VCaP (cell line): ENCODE measurements around the gene TAGLN2.

Source experiments
- H3K27ac ChIP-seq: fragments of 450-650 bp; 2 replicates; pipeline ENCODE4 v1.5.1; 2017
- TF ChIP-seq, protein P1 (sequence below): fragments of 450-650 bp; conservative IDR thresholded peaks from 2 replicates; pipeline ENCODE4 v1.5.1; 2017; ENCODE audit warnings: mild to moderate bottlenecking, moderate library complexity

Gene TAGLN2

DNA sequence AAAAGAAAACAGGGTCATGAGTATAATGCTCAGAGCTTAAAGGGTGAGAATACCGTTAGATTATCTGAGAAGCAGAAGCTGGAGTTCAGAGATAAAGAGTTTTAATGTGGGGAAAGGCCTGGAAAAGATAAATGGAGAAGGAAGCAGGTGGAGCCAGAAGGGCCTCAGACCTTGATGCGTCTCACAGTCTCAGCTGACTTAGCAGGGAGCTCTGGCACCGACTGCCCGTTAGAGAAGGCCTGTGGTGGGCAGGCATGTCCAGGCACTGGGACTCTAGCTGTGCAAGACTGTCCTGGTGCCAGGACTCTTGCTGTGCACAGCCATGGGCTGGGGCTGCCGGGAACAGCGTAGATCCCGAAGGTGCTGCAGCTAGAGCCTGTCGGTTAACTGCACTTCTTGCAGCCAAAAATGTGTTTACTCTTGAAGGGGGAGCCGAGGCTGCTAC, 32.5 kb upstream of the TAGLN2 start:
- H3K27ac ChIP-seq: peak overlapping the region; percentile 81
- TF ChIP-seq, protein P1, sequence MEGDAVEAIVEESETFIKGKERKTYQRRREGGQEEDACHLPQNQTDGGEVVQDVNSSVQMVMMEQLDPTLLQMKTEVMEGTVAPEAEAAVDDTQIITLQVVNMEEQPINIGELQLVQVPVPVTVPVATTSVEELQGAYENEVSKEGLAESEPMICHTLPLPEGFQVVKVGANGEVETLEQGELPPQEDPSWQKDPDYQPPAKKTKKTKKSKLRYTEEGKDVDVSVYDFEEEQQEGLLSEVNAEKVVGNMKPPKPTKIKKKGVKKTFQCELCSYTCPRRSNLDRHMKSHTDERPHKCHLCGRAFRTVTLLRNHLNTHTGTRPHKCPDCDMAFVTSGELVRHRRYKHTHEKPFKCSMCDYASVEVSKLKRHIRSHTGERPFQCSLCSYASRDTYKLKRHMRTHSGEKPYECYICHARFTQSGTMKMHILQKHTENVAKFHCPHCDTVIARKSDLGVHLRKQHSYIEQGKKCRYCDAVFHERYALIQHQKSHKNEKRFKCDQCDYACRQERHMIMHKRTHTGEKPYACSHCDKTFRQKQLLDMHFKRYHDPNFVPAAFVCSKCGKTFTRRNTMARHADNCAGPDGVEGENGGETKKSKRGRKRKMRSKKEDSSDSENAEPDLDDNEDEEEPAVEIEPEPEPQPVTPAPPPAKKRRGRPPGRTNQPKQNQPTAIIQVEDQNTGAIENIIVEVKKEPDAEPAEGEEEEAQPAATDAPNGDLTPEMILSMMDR: no peak

DNA sequence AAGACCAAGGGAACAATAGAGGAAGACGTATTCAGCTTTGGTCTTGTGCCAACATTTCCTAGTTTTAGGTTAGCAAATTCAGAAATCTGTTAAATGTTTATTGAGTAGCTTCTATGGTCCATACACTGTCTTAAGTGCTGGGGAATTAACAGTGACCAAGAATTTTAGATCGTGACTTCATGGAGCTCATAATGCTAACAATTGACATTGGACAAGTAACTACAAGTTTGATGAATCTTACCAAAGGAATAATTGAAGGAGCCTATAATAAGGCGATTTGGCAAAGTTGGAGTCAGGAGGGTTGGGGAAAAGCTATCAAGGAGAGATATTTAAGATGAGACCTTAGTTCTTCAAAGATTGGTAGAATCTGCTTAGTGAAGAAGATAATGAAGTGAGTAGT, 30.1 kb upstream of the TAGLN2 start:
- TF ChIP-seq, protein P1: no peak
- H3K27ac ChIP-seq: no peak overlapping the region

DNA sequence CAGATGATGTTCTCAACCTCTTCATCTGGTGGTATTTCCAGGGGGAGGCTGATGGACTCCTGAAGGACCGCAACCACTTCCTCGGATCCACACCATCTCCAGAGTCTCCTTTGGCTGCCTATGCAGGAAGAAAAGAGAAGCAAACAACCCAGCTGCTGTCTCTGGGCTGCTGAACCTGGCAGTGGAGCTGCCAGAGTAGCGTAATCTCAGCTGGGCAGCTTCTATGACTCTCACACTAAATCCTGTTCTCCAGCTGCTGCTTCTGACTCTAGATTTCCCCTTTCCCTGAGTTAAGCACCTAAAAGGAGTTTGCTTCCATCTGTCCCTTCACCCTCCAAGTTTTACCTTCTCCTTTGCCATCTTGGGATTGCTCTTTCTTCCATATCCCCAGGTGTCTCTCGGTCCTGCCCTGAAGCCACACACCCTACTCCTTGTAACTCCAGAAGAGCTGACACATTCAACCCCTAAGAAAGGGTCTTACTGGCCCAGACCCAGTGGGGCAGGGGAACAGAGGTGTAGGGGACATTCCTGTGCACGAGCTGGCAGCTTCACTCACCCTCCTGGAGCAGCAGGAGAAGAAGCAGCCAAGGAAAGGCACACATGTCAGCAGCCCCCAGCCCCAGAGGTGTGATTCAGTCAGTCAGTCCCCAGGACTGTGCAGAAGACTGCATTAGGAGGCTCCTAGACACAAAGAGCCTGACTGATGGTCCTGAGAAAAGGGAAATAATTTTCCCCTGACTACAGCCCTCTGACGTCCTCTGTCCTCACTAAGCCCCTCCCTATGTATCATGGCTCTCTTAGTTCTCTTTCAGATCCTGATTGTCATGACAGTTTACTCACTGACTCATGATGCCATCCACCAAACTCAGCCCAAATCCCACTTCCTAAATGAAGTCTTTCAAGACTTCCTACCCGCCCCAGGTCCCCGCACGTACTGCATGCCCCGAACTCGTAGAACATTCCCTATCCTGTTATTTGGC, 28.5 kb upstream of the TAGLN2 start, which contains the start of gene SLAMF9:
Gene SLAMF9, minus strand, starts transcription at position 702 of the 980 bp plus-strand sequence. Its CDS starts 100 bp downstream, at position 602.
- H3K27ac ChIP-seq: no peak within 1 kb of the TSS
- TF ChIP-seq, protein P1: no peak

DNA sequence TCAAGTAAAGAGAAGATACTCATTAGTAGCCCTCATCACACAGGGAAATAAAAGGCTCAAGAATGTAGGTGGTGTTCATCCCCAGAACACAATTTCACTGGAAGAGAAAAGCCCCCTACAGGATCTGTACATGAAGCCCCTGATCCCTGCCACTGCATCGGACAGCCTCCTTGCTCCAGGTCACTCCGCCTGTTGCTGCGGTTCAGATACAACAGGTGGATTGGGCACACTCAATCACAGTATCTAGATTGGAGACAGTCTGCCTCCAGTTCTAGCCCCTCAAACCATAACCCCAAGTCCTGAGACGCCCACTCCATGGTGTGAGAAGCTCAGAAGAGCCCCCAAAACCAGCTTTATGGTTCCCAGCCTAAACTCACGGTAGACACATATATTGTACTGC, 27.6 kb upstream of the TAGLN2 start:
- no peak overlapping the region for H3K27ac ChIP-seq
- TF ChIP-seq, protein P1: no peak

DNA sequence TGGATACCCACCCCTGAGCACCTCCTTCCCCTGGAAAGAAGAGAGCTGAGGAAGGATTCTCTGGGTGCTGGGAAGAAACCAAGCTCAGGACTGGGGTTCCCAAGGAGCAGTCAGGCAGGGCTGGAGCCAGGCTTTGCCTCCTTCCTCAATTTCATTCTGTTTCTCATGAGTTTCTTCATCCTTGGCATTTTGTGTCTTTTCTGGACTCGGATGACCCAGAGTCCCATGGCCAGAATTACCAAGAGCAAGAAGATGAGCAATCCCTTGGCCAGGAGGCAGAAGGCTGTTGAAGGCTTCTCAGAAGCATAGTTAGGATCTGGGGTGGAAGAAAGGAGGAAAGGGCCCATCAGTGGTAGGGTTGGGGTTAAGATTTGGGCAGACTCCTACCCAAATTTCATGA, 26.2 kb upstream of the TAGLN2 start:
- TF ChIP-seq, protein P1: no peak
- H3K27ac ChIP-seq: no peak overlapping the region

DNA sequence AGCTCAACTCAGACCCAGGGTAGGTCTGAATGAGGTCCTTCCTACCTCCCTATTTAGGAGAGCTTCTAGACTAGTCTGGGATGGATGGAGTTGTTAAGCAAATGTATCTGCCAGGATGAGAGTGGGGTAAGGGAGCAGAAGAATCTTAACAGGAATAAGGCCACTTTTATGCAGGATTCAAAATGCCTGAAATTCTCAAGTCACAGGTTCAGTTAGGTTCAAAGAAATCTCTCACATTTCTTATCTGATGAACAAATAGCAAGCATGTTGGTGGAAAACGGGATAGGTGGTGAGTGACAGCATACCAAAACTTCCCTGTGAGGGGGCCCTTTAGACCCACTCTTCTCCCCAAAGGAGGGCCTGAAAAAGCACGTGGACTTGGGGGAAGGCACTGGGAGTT, 25.7 kb upstream of the TAGLN2 start:
- no peak overlapping the region for H3K27ac ChIP-seq
- TF ChIP-seq, protein P1: no peak

DNA sequence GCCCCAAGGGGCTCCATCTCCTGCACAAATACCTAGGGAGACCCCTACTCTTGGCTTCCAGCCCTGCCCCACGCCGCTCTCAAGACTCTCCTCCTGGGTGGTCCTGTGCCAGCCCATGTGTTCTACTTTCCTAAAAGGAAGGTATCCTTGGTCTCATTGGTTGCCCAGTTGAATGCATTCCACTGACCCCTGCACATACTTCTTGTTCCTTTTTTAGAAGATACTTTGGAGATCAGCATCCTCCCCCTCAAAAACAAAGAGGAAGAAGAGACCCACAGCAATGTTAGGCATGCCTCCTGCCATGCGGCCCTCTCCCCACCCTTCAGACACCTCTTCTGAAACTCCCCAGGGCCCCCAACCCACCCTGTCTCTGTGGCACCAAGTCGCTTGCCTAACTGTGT, 24.7 kb upstream of the TAGLN2 start:
- H3K27ac ChIP-seq: no peak overlapping the region
- TF ChIP-seq, protein P1: no peak
